Astrocyte of the spinal cord (primary cell): ENCODE data around the gene VSIG10L.

Experiments used
- DNase-seq: peaks from one replicate; pipeline ENCODE4 v3.0.0; 2011; ENCODE audit warnings: low read depth, low spot score
- H3K4me3 ChIP-seq: 2 replicates; pipeline ENCODE4 v1.5.1; 2011; ENCODE audit warnings: low read depth, mild to moderate bottlenecking, low read length, moderate library complexity
- in situ Hi-C: cut with HindIII; loops from 2 replicates; pipeline ENCODE4 v1.10.0; 2017; ENCODE audit warnings: low sequenced_read_pairs
- TF ChIP-seq, protein P1 (sequence below): IDR thresholded peaks from 2 replicates; pipeline ENCODE4 v1.5.1; 2012; ENCODE audit warnings: low read depth, mild to moderate bottlenecking, low read length, inconsistent platforms

VSIG10L gene

DNA sequence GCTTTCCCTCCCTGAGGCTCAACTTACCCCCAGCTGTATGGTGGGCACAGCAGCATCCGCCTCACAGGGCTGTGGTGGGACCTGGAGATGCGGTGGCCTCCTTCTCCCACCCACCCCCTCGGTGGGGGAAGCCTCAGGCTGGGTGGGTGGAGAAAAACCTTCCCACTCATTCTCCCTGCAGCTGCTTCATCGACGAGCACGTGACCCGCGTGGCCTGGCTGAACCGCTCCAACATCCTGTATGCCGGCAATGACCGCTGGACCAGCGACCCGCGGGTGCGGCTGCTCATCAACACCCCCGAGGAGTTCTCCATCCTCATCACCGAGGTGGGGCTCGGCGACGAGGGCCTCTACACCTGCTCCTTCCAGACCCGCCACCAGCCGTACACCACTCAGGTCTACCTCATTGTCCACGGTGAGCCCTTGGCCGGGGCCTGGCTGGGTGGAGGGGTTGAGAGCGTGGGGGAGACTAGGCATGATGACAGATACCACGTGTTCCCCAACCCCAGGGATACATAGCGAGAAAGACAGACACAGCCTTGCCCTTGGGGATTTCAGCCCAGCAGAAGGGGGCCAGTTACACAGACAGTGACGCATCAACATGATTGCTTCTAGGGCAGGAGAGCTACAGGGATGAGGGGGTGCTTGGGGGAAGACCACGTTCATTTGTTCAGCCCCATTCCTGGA lies 18.3 kb downstream of the VSIG10L start:
- TF ChIP-seq, protein P1, sequence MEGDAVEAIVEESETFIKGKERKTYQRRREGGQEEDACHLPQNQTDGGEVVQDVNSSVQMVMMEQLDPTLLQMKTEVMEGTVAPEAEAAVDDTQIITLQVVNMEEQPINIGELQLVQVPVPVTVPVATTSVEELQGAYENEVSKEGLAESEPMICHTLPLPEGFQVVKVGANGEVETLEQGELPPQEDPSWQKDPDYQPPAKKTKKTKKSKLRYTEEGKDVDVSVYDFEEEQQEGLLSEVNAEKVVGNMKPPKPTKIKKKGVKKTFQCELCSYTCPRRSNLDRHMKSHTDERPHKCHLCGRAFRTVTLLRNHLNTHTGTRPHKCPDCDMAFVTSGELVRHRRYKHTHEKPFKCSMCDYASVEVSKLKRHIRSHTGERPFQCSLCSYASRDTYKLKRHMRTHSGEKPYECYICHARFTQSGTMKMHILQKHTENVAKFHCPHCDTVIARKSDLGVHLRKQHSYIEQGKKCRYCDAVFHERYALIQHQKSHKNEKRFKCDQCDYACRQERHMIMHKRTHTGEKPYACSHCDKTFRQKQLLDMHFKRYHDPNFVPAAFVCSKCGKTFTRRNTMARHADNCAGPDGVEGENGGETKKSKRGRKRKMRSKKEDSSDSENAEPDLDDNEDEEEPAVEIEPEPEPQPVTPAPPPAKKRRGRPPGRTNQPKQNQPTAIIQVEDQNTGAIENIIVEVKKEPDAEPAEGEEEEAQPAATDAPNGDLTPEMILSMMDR: no peak
- in situ Hi-C loops: no loop called here

DNA sequence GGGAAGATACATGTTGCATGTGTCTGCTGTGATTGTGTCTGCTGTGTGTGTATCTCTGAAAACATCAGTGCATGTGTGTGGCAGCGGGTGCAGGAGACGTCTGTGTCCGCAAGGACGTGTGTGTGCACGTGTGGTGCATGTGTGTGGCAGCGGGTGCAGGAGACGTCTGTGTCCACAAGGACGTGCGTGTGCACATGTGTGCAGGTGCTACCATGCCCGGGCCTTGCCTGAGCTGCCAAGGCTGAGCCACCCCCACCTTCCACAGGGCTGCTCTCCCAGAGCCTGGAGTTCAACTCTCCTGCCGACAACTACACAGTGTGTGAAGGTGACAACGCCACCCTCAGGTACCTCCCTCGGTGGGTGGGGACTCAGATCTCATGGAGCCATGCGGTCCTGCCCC lies 20.1 kb downstream of the VSIG10L start:
- H3K4me3 ChIP-seq: no peak overlapping the region
- TF ChIP-seq, protein P1: no peak
- in situ Hi-C loops: no loop called here

More for the DNA sequence above, 18.3 kb downstream of the VSIG10L start:
- no peak overlapping the region for H3K4me3 ChIP-seq
- no peak for DNase-seq

DNA sequence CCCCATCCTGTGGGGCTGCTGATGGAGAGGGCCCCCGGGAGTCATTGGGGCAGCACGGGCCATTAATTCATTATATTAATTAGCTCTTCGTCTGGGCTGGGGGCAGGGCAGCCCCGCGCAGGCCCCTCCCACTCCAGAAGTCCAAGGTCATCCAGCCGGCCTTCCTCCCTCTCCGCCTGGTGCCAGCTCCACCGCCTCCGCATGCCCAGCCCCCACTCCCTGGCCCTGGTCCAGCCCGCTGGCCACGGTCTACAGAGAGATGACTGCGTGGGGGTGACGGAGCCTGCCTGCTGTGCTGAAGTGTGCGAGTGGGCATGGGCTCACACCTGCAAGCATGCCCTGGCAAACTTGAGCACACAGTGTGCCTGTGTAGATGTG lies 21.7 kb downstream of the VSIG10L start:
- no peak for DNase-seq
- TF ChIP-seq, protein P1: no peak
- in situ Hi-C loops: no loop called here
- no peak overlapping the region for H3K4me3 ChIP-seq

More for the DNA sequence above, 20.1 kb downstream of the VSIG10L start:
- DNase-seq: no peak

DNA sequence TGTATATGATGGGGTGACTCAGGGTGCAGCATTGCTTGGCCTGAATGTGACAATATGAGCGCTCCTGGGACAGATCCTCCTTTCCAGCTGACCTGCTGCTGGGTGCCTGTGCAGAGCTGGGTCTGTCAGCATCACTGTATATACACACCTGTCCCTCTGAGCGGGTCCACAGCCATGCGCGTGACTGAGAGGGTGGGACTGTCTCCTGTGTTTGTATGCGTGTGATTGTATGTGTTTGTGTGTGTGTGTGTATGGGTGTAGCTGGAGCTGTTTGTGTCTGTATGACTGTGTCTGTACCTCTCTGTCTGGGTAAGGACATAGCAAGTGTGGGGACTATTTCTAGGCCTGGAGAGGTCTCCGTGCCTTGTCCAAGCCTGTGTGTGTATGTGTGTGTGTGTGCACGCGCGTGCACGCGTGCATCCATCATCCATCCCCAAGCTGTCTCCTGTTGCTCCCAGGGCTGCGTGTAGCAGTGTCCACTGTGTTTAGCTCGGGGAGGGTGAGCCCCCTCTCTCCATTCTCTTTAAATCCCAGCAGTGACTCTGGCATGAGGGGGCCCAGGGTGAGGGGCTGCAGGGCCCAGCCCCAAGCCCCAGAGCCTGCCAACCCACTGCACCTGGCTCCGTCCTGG lies 22.2 kb downstream of the VSIG10L start:
- DNase-seq: no peak
- no peak overlapping the region for H3K4me3 ChIP-seq
- TF ChIP-seq, protein P1: no peak
- in situ Hi-C loops: no loop called here

DNA sequence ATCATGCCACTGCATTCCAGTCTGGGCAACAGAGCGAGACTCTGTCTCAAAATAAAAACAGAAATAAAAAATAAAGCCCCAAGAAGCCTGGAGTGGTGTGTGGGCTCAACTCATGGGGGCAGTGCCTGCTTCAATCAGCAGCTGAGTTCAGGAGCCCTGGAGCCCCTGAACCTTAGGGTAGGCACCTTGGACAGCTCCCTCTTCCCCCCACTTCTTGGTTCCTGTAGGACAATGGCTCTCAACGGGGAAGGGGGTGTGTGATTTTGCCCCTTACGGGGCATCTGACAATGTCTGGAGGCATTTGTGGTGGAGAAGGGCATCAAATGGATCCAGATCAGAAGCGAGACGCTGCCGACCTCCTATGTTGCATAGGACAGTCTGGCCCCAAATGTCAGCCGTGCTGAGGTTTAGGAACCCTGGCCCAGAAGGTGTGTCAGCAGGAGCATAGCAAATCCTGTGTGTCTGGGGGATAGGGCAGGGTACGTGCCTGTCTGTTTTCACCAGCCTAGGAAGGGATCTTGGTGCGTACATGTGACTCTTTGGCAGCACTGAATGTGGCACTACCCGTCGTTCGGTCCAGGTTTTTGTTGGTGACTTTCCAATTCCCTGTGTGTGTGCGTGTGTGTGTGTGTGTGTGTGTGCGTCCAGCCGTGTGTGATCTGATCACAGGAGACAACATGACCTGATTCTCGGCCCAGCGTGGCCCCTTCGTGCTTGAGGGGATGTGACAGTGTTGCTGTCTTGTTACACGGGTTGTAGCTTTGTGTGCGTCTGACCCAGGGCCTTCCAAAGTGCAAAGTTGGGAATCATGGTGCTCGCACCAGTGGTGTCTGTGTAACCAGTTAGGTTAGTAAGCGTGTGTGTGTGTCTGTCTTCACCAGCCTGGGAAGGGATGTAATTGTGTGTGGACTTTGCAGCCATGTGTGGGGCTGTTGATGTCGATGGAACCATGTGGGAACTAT lies 23.0 kb downstream of the VSIG10L start:
- in situ Hi-C loops: no loop called here
- TF ChIP-seq, protein P1: no peak
- DNase-seq: no peak
- H3K4me3 ChIP-seq: no peak overlapping the region

DNA sequence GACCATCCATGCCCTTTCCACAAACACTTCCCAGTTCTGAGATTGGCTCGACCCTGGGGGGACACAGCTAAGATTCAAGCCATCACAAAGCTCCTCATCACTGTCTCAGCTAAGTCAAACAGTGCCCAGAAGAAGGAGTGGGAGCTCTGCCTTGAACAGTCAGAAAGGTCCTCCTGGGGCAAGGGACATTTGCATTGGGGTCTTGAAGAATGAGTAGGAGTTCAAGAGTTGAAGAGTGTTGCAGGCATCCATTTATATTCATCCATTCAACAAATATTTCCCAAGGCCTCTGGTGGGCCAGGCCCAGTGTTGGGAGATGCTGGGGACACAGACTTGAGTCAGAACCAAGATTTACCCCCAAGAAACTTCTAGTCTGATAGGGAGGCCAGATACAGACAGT lies 24.0 kb downstream of the VSIG10L start:
- H3K4me3 ChIP-seq: no peak overlapping the region
- TF ChIP-seq, protein P1: no peak
- in situ Hi-C loops: no loop called here
- no peak for DNase-seq
